UCSD-AML1 (cell line): ENCODE results near the gene RPS18.
"Not testable (repeated sequence)": the region's sequence is repeated elsewhere in the genome, so short reads cannot be mapped to it uniquely, and the experiment has no call there.

Source experiments
- DNase-seq: peaks from one replicate; lab custom pipeline; 2025; ENCODE audit not compliant: unreplicated experiment; lab: John Stamatoyannopoulos, UW

RPS18 gene

GRCh38 chr6:33271468-33272274 lies at the start of gene RPS18, which contains the start of gene VPS52:
TSS of gene RPS18 (plus strand) at chr6:33272075. CDS start at chr6:33272120, 45 bp downstream.
TSS of gene VPS52 (minus strand) at chr6:33271876. CDS start at chr6:33271675, 201 bp downstream.
- peak; percentile 91 for DNase-seq

GRCh38 chr6:33226503-33227120 lies 45.3 kb upstream of the RPS18 start:
- DNase-seq, result not testable (repeated sequence)

GRCh38 chr6:33235221-33235634 lies 36.6 kb upstream of the RPS18 start:
- DNase-seq, result no peak

GRCh38 chr6:33236328-33236727 lies 35.5 kb upstream of the RPS18 start:
- DNase-seq, result no peak

- DNase-seq, result no peak
Observed at GRCh38 chr6:33236852-33237251, 35.0 kb upstream of the RPS18 start.

GRCh38 chr6:33237741-33238140 lies 34.1 kb upstream of the RPS18 start:
- no peak for DNase-seq

- no peak for DNase-seq
Observed at GRCh38 chr6:33241968-33242367, 29.9 kb upstream of the RPS18 start.

- DNase-seq, result no peak
Observed at GRCh38 chr6:33243476-33243875, 28.4 kb upstream of the RPS18 start.

GRCh38 chr6:33247977-33248642 lies 23.8 kb upstream of the RPS18 start:
- DNase-seq, result peak; percentile 84

GRCh38 chr6:33248643-33248931 lies 23.3 kb upstream of the RPS18 start:
- no peak for DNase-seq

- DNase-seq, result peak; percentile 100
Observed at GRCh38 chr6:33248932-33249731, 22.7 kb upstream of the RPS18 start.

- no peak for DNase-seq
Observed at GRCh38 chr6:33249732-33250630, 21.9 kb upstream of the RPS18 start.

GRCh38 chr6:33250731-33251130 lies 21.1 kb upstream of the RPS18 start:
- no peak for DNase-seq

GRCh38 chr6:33251395-33252012 lies 20.4 kb upstream of the RPS18 start:
- no peak for DNase-seq

- DNase-seq, result no peak
Observed at GRCh38 chr6:33252759-33253158, 19.1 kb upstream of the RPS18 start.

GRCh38 chr6:33254591-33254990 lies 17.3 kb upstream of the RPS18 start:
- no peak for DNase-seq

- DNase-seq, result no peak
Observed at GRCh38 chr6:33259032-33259431, 12.8 kb upstream of the RPS18 start.

- not testable (repeated sequence) for DNase-seq
Observed at GRCh38 chr6:33262490-33262889, 9.4 kb upstream of the RPS18 start.

GRCh38 chr6:33264015-33264414 lies 7.9 kb upstream of the RPS18 start:
- DNase-seq, result no peak

GRCh38 chr6:33271117-33271467 lies 783 bp upstream of the RPS18 start:
- DNase-seq, result no peak
